GM12878 (cell line): ENCODE results near the gene DHX38. TPM values are rescaled to one million over a fixed set of nuclear protein-coding genes. Genes with fewer than 3 reads are reported as not detected.

Source experiments
- ATAC-seq: fragments of 200-7000 bp; cut with Tn5 transposase; 3 replicates; pipeline ENCODE4 v1.9.1; 2020; ENCODE audit warnings: mild to moderate bottlenecking, moderate library complexity
- BruUV-seq: library from RNA; stranded (reverse); fragments of 400-500 nt; replicated peaks from 2 replicates; lab custom pipeline; 2021; lab: Mats Ljungman, UMichigan
- CTCF ChIA-PET: fragments of 300-600 bp; sonication (Branson Sonifier 250); formaldehyde crosslinking; extraction: SDS; loops from one replicate; lab custom pipeline; 2021; ENCODE audit warnings: inconsistent platforms; lab: Yijun Ruan, JAX
- POLR2A ChIA-PET: fragments of 350-600 bp; formaldehyde crosslinking; extraction: SDS; loops from one replicate; lab custom pipeline; 2021; ENCODE audit warnings: inconsistent platforms; lab: Charles Lee
- RAD21 ChIA-PET: fragments of 300-600 bp; sonication (Branson Sonifier 250); formaldehyde crosslinking; loops from one replicate; lab custom pipeline; 2023; ENCODE audit warnings: antibody characterized with exemption; ENCODE audit not compliant: unreplicated experiment; lab: Charles Lee
- SMC1A ChIA-PET: fragments of 300-600 bp; sonication (Branson Sonifier 250); formaldehyde crosslinking; loops from one replicate; lab custom pipeline; 2023; ENCODE audit not compliant: unreplicated experiment, uncharacterized antibody; lab: Charles Lee
- DNase-seq: peaks from one replicate; pipeline ENCODE4 v3.0.0-alpha.2; 2011; ENCODE audit warnings: low read depth, low spot score
- FAIRE-seq: peaks from 3 replicates; lab custom pipeline; 2011; peaks lifted over from hg19 to GRCh38; lab: Jason Lieb, UNC
- H2AFZ ChIP-seq: 2 replicates; pipeline ENCODE4 v1.6.0; 2011; ENCODE audit warnings: low read depth, low read length, control low read depth; ENCODE audit not compliant: control insufficient read depth
- H3K27ac ChIP-seq: 2 replicates; pipeline ENCODE4 v1.5.1; 2011; ENCODE audit warnings: control low read depth; ENCODE audit not compliant: control insufficient read depth, insufficient read depth
- H3K27me3 ChIP-seq, 2 experiments: replicated peaks in 1 of 2; 2 replicates each; pipeline versions ENCODE4 v1.6.0 to v1.6.1; 2011; ENCODE audit warnings: low read length in 1 of 2; ENCODE audit not compliant: control insufficient read depth in 2 of 2, insufficient read depth in 2 of 2
- H3K36me3 ChIP-seq, 2 experiments: 2 replicates each; pipeline ENCODE4 v1.5.1; 2011; ENCODE audit warnings: low read length in 1 of 2; ENCODE audit not compliant: control insufficient read depth in 2 of 2, insufficient read depth in 2 of 2
- H3K4me1 ChIP-seq: 2 replicates; pipeline ENCODE4 v1.6.1; 2011; ENCODE audit warnings: mild to moderate bottlenecking, low read length, moderate library complexity, mixed read lengths; ENCODE audit not compliant: control insufficient read depth, insufficient read depth
- H3K4me2 ChIP-seq: 2 replicates; pipeline ENCODE4 v1.6.0; 2011; ENCODE audit warnings: control low read depth; ENCODE audit not compliant: control insufficient read depth, insufficient read depth
- H3K4me3 ChIP-seq: fragments of 200-600 bp; sonication (generic); 2 replicates; pipeline ENCODE4 v1.5.1; 2016
- H3K79me2 ChIP-seq: 2 replicates; pipeline ENCODE4 v1.6.0; 2011; ENCODE audit warnings: low read length; ENCODE audit not compliant: control insufficient read depth, insufficient read depth
- H3K9ac ChIP-seq: 2 replicates; pipeline ENCODE4 v1.8.0; 2011; ENCODE audit warnings: low read length, control low read depth, mixed read lengths; ENCODE audit not compliant: control insufficient read depth, insufficient read depth
- H3K9me3 ChIP-seq: replicated peaks from 3 replicates; pipeline ENCODE4 v1.5.1; 2011; ENCODE audit warnings: mild to moderate bottlenecking, low read length; ENCODE audit not compliant: control insufficient read depth, insufficient read depth
- H4K20me1 ChIP-seq: 2 replicates; pipeline ENCODE4 v1.6.0; 2011; ENCODE audit not compliant: control insufficient read depth, insufficient read depth
- CREM ChIP-seq: IDR thresholded peaks from 2 replicates; pipeline ENCODE4 v1.6.1; 2014; ENCODE audit warnings: antibody characterized with exemption, low read depth
- JUND ChIP-seq: IDR thresholded peaks from 2 replicates; pipeline ENCODE4 v1.6.1; 2012; ENCODE audit warnings: low read depth, mild to moderate bottlenecking, low read length, improper control_type of control experiment, moderate library complexity
- KDM1A ChIP-seq: fragments of 200-600 bp; sonication (generic); IDR thresholded peaks from 2 replicates; pipeline ENCODE4 v1.6.1; 2016; ENCODE audit warnings: borderline replicate concordance
- MEF2A ChIP-seq: IDR thresholded peaks from 2 replicates; pipeline ENCODE4 v1.6.1; 2011; ENCODE audit warnings: low read depth, mild to moderate bottlenecking, low read length, moderate library complexity; ENCODE audit not compliant: insufficient read depth
- MYB ChIP-seq: fragments of 150-350 bp; IDR thresholded peaks from 2 replicates; pipeline ENCODE4 v1.6.1; 2014; ENCODE audit warnings: mild to moderate bottlenecking, low read depth, low read length, borderline replicate concordance
- NFYA ChIP-seq: IDR thresholded peaks from 2 replicates; pipeline ENCODE4 v1.6.1; 2011; ENCODE audit warnings: low read depth, mild to moderate bottlenecking, low read length, improper control_type of control experiment, borderline replicate concordance
- WRNIP1 ChIP-seq: IDR thresholded peaks from 2 replicates; pipeline ENCODE4 v1.6.1; 2011; ENCODE audit warnings: low read depth, low read length, improper control_type of control experiment, borderline replicate concordance
- ZNF207 ChIP-seq: fragments of 450-650 bp; IDR thresholded peaks from 2 replicates; pipeline ENCODE4 v1.6.1; 2014; ENCODE audit warnings: antibody characterized with exemption, mild to moderate bottlenecking, borderline replicate concordance
- ZNF24 ChIP-seq: fragments of 450-650 bp; IDR thresholded peaks from 2 replicates; pipeline ENCODE4 v1.6.1; 2017; ENCODE audit warnings: antibody characterized with exemption, mild to moderate bottlenecking
- WGBS: methylation state at CpG from one replicate; pipeline ENCODE4 v1.1.6; 2016; ENCODE audit warnings: low lambda C conversion rate; ENCODE audit not compliant: insufficient replicate concordance, insufficient coverage; ENCODE audit errors: missing lambda C conversion rate; 5-methylcytosine and 5-hydroxymethylcytosine counted together
- in situ Hi-C: fragments of 300-500 bp; cut with MboI; formaldehyde crosslinking; loops from 9 replicates; pipeline ENCODE4 v1.14.3; 2018; ENCODE audit warnings: mixed read lengths
- intact Hi-C: fragments of 100-400 bp; cut with micrococcal nuclease; formaldehyde crosslinking; loops from one replicate; pipeline ENCODE4 v1.14.2; 2022; ENCODE audit not compliant: unreplicated experiment
- polyA plus RNA-seq, 11 experiments: library from polyadenylated mRNA; depleted of rRNA in 4 of 11; unstranded in 6 of 11; stranded (reverse) in 5 of 11; fragments of >200 nt; fragmentation: Nextera tagmentation in 4 of 11; fragmentation: Illumina TruSeq in 1 of 11; extraction: Ambion mirVana in 4 of 11; extraction: Trizol in 1 of 11; gene quantifications; 1 replicate in 1 of 11; 2 replicates in 10 of 11; pipeline versions ENCODE4 v1.2.1 to v1.2.3, GENCODE V29; 2011 to 2016; ENCODE audit warnings: inconsistent platforms in 2 of 11, missing spikeins in 2 of 11, low read depth in 1 of 11
- total RNA-seq, 4 experiments: library from RNA; depleted of rRNA in 3 of 4; stranded (reverse); fragments of >200 nt in 3 of 4; fragmentation: Illumina TruSeq in 1 of 4; extraction: Trizol in 1 of 4; gene quantifications; 2 replicates each; pipeline versions ENCODE4 v1.2.1 to v1.2.3, GENCODE V29; 2013 to 2021
- TF ChIP-seq, protein P1 (sequence below): fragments of 450-650 bp; IDR thresholded peaks from 2 replicates; pipeline ENCODE4 v1.6.1; 2016; ENCODE audit warnings: mild to moderate bottlenecking, moderate library complexity, borderline replicate concordance
- TF ChIP-seq, protein P2 (sequence below): fragments of 450-650 bp; IDR thresholded peaks from 2 replicates; pipeline ENCODE4 v1.6.1; 2017; ENCODE audit warnings: mild to moderate bottlenecking, moderate library complexity
- TF ChIP-seq, protein P3 (sequence below): IDR thresholded peaks from 2 replicates; pipeline ENCODE4 v1.6.1; 2012; ENCODE audit warnings: low read depth, low read length, improper control_type of control experiment
- TF ChIP-seq, protein P4 (sequence below): fragments of 450-650 bp; IDR thresholded peaks from 2 replicates; pipeline ENCODE4 v1.6.1; 2016; ENCODE audit warnings: mild to moderate bottlenecking

DHX38 gene
- total and polyA plus RNA-seq, 10 of the 15 experiments (the other 5 are each of a cell fraction or from before 2014, with no cell fraction given): 2.1 to 67.8 (median 43.2) TPM

DNA sequence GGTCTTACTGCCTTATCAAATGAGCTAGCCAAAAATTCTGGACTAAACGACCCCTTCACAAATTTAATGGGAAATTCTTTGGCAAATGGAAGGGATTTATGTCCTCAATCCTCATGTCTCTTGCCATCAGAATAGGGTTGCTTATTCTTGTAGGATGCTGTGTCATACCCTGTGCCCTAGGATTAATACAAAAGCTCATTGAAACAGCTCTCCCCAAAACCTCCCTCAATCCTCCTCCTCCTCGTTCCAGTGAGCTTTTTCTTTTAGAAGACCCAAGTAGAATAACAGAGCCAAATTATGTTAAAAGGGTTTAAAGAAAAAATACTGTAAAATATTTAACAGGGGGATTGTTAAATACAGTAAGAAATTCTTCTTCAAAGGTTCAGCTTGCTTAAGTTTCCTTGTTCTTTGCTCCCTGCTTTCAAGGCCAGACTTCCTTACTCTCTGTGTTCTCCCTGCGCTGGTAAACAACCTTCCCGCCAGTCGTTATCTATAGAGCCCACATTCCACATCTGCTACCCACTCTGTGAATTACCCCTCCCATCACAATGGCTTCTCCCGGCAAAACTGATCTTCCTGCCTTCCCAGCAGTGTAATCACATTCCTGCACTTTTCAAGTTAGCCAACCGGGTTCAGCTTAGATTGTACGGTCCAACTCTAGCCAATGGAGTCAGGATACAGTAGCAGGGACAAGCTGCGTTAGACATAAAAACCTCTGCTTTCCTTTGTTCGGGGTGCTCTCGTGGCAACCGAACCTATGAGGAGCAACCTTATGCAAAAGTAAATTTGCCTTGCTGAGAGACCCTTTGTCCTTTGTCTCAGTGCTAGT lies 20.9 kb upstream of the DHX38 start:
- SMC1A ChIA-PET: interaction anchor here (1.8 kb wide), 1 partner anchor 22 kb away, joined by 9 read pairs; no protein-coding TSS in a partner anchor
- DNase-seq (no peak), ATAC-seq (no peak), FAIRE-seq (no peak)
- H3K9ac ChIP-seq: no peak overlapping the region
- in situ Hi-C loops: no loop called here
- H3K9me3 ChIP-seq: no peaks in the 10 kb centered on the region
- RAD21 ChIA-PET: no interaction called here
- H3K4me1 ChIP-seq: no peaks in the 10 kb centered on the region
- H2AFZ ChIP-seq: no peak overlapping the region
- intact Hi-C loops: no loop called here
- H3K27ac ChIP-seq: no peak overlapping the region
- no TSS peak for BruUV-seq
- WGBS: 81% methylated on average over 12 of the region's 12 CpGs
- CTCF ChIA-PET: interaction anchor here (1.5 kb wide), 1 partner anchor 11 kb away, joined by 3 read pairs; no protein-coding TSS in a partner anchor
- no peaks in the 10 kb centered on the region for H4K20me1 ChIP-seq
- POLR2A ChIA-PET: no interaction called here
- H3K36me3 ChIP-seq: no peaks in the 10 kb centered on the region
- H3K27me3 ChIP-seq: no peaks in the 10 kb centered on the region
- H3K4me2 ChIP-seq: no peak overlapping the region
- H3K4me3 ChIP-seq: no peak overlapping the region
- H3K79me2 ChIP-seq: no peaks in the 10 kb centered on the region
- TF ChIP-seq ZNF24 (no peak), KDM1A (no peak), JUND (no peak), WRNIP1 (no peak), NFYA (no peak), MEF2A (no peak), CREM (no peak), MYB (no peak), ZNF207 (no peak)
- TF ChIP-seq, protein P1, sequence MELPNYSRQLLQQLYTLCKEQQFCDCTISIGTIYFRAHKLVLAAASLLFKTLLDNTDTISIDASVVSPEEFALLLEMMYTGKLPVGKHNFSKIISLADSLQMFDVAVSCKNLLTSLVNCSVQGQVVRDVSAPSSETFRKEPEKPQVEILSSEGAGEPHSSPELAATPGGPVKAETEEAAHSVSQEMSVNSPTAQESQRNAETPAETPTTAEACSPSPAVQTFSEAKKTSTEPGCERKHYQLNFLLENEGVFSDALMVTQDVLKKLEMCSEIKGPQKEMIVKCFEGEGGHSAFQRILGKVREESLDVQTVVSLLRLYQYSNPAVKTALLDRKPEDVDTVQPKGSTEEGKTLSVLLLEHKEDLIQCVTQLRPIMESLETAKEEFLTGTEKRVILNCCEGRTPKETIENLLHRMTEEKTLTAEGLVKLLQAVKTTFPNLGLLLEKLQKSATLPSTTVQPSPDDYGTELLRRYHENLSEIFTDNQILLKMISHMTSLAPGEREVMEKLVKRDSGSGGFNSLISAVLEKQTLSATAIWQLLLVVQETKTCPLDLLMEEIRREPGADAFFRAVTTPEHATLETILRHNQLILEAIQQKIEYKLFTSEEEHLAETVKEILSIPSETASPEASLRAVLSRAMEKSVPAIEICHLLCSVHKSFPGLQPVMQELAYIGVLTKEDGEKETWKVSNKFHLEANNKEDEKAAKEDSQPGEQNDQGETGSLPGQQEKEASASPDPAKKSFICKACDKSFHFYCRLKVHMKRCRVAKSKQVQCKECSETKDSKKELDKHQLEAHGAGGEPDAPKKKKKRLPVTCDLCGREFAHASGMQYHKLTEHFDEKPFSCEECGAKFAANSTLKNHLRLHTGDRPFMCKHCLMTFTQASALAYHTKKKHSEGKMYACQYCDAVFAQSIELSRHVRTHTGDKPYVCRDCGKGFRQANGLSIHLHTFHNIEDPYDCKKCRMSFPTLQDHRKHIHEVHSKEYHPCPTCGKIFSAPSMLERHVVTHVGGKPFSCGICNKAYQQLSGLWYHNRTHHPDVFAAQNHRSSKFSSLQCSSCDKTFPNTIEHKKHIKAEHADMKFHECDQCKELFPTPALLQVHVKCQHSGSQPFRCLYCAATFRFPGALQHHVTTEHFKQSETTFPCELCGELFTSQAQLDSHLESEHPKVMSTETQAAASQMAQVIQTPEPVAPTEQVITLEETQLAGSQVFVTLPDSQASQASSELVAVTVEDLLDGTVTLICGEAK: no peak
- TF ChIP-seq, protein P2, sequence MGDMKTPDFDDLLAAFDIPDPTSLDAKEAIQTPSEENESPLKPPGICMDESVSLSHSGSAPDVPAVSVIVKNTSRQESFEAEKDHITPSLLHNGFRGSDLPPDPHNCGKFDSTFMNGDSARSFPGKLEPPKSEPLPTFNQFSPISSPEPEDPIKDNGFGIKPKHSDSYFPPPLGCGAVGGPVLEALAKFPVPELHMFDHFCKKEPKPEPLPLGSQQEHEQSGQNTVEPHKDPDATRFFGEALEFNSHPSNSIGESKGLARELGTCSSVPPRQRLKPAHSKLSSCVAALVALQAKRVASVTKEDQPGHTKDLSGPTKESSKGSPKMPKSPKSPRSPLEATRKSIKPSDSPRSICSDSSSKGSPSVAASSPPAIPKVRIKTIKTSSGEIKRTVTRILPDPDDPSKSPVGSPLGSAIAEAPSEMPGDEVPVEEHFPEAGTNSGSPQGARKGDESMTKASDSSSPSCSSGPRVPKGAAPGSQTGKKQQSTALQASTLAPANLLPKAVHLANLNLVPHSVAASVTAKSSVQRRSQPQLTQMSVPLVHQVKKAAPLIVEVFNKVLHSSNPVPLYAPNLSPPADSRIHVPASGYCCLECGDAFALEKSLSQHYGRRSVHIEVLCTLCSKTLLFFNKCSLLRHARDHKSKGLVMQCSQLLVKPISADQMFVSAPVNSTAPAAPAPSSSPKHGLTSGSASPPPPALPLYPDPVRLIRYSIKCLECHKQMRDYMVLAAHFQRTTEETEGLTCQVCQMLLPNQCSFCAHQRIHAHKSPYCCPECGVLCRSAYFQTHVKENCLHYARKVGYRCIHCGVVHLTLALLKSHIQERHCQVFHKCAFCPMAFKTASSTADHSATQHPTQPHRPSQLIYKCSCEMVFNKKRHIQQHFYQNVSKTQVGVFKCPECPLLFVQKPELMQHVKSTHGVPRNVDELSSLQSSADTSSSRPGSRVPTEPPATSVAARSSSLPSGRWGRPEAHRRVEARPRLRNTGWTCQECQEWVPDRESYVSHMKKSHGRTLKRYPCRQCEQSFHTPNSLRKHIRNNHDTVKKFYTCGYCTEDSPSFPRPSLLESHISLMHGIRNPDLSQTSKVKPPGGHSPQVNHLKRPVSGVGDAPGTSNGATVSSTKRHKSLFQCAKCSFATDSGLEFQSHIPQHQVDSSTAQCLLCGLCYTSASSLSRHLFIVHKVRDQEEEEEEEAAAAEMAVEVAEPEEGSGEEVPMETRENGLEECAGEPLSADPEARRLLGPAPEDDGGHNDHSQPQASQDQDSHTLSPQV: no peak
- TF ChIP-seq, protein P3, sequence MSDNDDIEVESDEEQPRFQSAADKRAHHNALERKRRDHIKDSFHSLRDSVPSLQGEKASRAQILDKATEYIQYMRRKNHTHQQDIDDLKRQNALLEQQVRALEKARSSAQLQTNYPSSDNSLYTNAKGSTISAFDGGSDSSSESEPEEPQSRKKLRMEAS: no peak
- TF ChIP-seq, protein P4, sequence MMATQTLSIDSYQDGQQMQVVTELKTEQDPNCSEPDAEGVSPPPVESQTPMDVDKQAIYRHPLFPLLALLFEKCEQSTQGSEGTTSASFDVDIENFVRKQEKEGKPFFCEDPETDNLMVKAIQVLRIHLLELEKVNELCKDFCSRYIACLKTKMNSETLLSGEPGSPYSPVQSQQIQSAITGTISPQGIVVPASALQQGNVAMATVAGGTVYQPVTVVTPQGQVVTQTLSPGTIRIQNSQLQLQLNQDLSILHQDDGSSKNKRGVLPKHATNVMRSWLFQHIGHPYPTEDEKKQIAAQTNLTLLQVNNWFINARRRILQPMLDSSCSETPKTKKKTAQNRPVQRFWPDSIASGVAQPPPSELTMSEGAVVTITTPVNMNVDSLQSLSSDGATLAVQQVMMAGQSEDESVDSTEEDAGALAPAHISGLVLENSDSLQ: no peak
